K562 (cell line): Measurements from ENCODE around the gene GBA3. TPM values are rescaled to one million over a fixed set of nuclear protein-coding genes. Genes with fewer than 3 reads are reported as not detected.

Source experiments
- ATAC-seq: fragments of 200-7000 bp; cut with Tn5 transposase; 3 replicates; pipeline ENCODE4 v1.9.1; 2020; ENCODE audit warnings: moderate library complexity
- BruUV-seq: library from RNA; stranded (reverse); fragments of 400-500 nt; replicated peaks from 2 replicates; lab custom pipeline; 2021; lab: Mats Ljungman, UMichigan
- CTCF ChIA-PET: fragments of 300-600 bp; formaldehyde crosslinking; extraction: SDS; loops from one replicate; lab custom pipeline; 2021; ENCODE audit warnings: low intra/inter-chr PET ratio; lab: Yijun Ruan, JAX
- POLR2A ChIA-PET: fragments of 300-600, 350-650 bp; sonication (Branson Sonifier 250); formaldehyde crosslinking; extraction: SDS; loops from one replicate; lab custom pipeline; 2021; ENCODE audit warnings: antibody characterized with exemption, inconsistent platforms; lab: Yijun Ruan, JAX
- DNase-seq, 4 experiments: peaks; one replicate each; pipeline versions ENCODE4 v3.0.0 to v3.0.0-alpha.2; 2011 to 2018; ENCODE audit warnings: low spot score in 3 of 4, mixed read lengths in 3 of 4; ENCODE audit errors: extremely low read depth in 1 of 4
- FAIRE-seq: peaks from 2 replicates; lab custom pipeline; 2011; peaks lifted over from hg19 to GRCh38; lab: Jason Lieb, UNC
- H2AFZ ChIP-seq: 2 replicates; pipeline ENCODE4 v1.6.0; 2011; ENCODE audit warnings: low read depth, low read length, control low read depth, inconsistent platforms
- H3K27ac ChIP-seq: fragments of 200-600 bp; 3 replicates; pipeline ENCODE4 v1.8.0; 2011; ENCODE audit warnings: low read depth, mild to moderate bottlenecking, control low read depth, inconsistent platforms, low read length, moderate library complexity, mixed read lengths; ENCODE audit errors: extremely low read depth
- H3K27me3 ChIP-seq, 2 experiments: fragments of 300-600 bp in 1 of 2; 2 replicates in 1 of 2; 3 replicates in 1 of 2; pipeline versions ENCODE4 v1.6.0 to v1.8.0; 2011; ENCODE audit warnings: inconsistent platforms in 2 of 2, low read length in 2 of 2, mild to moderate bottlenecking in 1 of 2, mixed read lengths in 1 of 2, moderate library complexity in 1 of 2; ENCODE audit not compliant: control insufficient read depth in 2 of 2, insufficient read depth in 2 of 2
- H3K36me3 ChIP-seq: fragments of 300-600 bp; 3 replicates; pipeline ENCODE4 v1.8.0; 2011; ENCODE audit warnings: mild to moderate bottlenecking, low read length, inconsistent platforms; ENCODE audit not compliant: control insufficient read depth, insufficient read depth
- H3K4me1 ChIP-seq, 2 experiments: fragments of 200-600 bp in 1 of 2; replicated peaks in 1 of 2; 2 replicates in 1 of 2; 3 replicates in 1 of 2; pipeline versions ENCODE4 v1.5.1 to v1.8.0; 2011; ENCODE audit warnings: inconsistent platforms in 2 of 2, low read length in 2 of 2, mild to moderate bottlenecking in 1 of 2, mixed read lengths in 1 of 2, moderate library complexity in 1 of 2; ENCODE audit not compliant: control insufficient read depth in 2 of 2, insufficient read depth in 2 of 2
- H3K4me2 ChIP-seq: 2 replicates; pipeline ENCODE4 v1.6.1; 2011; ENCODE audit warnings: low read length, control low read depth, inconsistent platforms, mixed read lengths; ENCODE audit not compliant: insufficient read depth
- H3K4me3 ChIP-seq: fragments of 200-600 bp; sonication (generic), shearing (Covaris generic); 2 replicates; pipeline ENCODE4 v1.5.1; 2016; ENCODE audit warnings: control low read depth, inconsistent platforms
- H3K79me2 ChIP-seq: fragments of 200-600 bp; 3 replicates; pipeline ENCODE4 v1.8.0; 2011; ENCODE audit warnings: low read length, inconsistent platforms; ENCODE audit not compliant: control insufficient read depth, insufficient read depth
- H3K9ac ChIP-seq, 2 experiments: 2 replicates each; pipeline versions ENCODE4 v1.6.0 to v1.6.1; 2011; ENCODE audit warnings: low read depth in 2 of 2, low read length in 2 of 2, control low read depth in 1 of 2, inconsistent platforms in 1 of 2, mild to moderate bottlenecking in 1 of 2, mixed read lengths in 1 of 2; ENCODE audit not compliant: insufficient read depth in 1 of 2
- H3K9me1 ChIP-seq: one replicate; pipeline ENCODE4 v1.6.0; 2011; ENCODE audit warnings: inconsistent platforms, mild to moderate bottlenecking, low read length, moderate library complexity; ENCODE audit not compliant: control insufficient read depth, insufficient read depth
- H3K9me3 ChIP-seq: replicated peaks from 2 replicates; pipeline ENCODE4 v1.5.1; 2011; ENCODE audit warnings: low read depth, low read length, inconsistent platforms; ENCODE audit not compliant: control insufficient read depth, insufficient read depth
- H4K20me1 ChIP-seq: replicated peaks from 2 replicates; pipeline ENCODE4 v1.6.1; 2011; ENCODE audit warnings: low read length, inconsistent platforms, mixed read lengths; ENCODE audit not compliant: control insufficient read depth, insufficient read depth
- ATF7 ChIP-seq: fragments of 450-650 bp; IDR thresholded peaks from 2 replicates; pipeline ENCODE4 v1.7.1; 2014; ENCODE audit warnings: mild to moderate bottlenecking, moderate library complexity
- GTF2F1 ChIP-seq: IDR thresholded peaks from 2 replicates; pipeline ENCODE4 v1.6.1; 2011; ENCODE audit warnings: low read depth, low read length, improper control_type of control experiment
- MXI1 ChIP-seq: IDR thresholded peaks from 2 replicates; pipeline ENCODE4 v1.6.1; 2011; ENCODE audit warnings: low read depth, mild to moderate bottlenecking, improper control_type of control experiment, low read length
- ZNF766 ChIP-seq: fragments of 200-800 bp; sonication (Bioruptor generic); conservative IDR thresholded peaks from 2 replicates; pipeline ENCODE4 v1.6.1; 2016; ENCODE audit warnings: missing genetic modification characterization, missing compliant biosample characterization
- ZNF780A ChIP-seq: fragments of 250-450 bp; sonication (Bioruptor Pico); IDR thresholded peaks from 2 replicates; pipeline ENCODE4 v1.5.0; 2021; ENCODE audit warnings: mild to moderate bottlenecking
- WGBS: fragments of 100-300 bp; shearing (Covaris generic); methylation state at CpG from one replicate; pipeline ENCODE4 v1.1.6; 2016; ENCODE audit warnings: low coverage, mixed read lengths; ENCODE audit not compliant: insufficient coverage; ENCODE audit errors: missing lambda C conversion rate; 5-methylcytosine and 5-hydroxymethylcytosine counted together
- in situ Hi-C: fragments of 300-500 bp; cut with MboI; formaldehyde crosslinking; loops from 4 replicates; pipeline ENCODE4 v1.15.0; 2018; ENCODE audit warnings: inconsistent platforms, mixed read lengths
- intact Hi-C: fragments of 100-400 bp; cut with micrococcal nuclease; formaldehyde crosslinking; loops from 2 replicates; pipeline ENCODE4 v1.14.2; 2022
- polyA plus RNA-seq, 8 experiments: library from polyadenylated mRNA; depleted of rRNA in 4 of 8; stranded (reverse) in 5 of 8; unstranded in 3 of 8; fragments of >200 nt; fragmentation: Nextera tagmentation in 2 of 8; fragmentation: Illumina TruSeq in 1 of 8; extraction: Ambion mirVana in 2 of 8; extraction: Trizol in 1 of 8; gene quantifications; 2 replicates each; pipeline versions ENCODE4 v1.2.1 to v1.2.3, GENCODE V29; 2011 to 2014; ENCODE audit warnings: inconsistent platforms in 1 of 8, missing spikeins in 1 of 8
- total RNA-seq, 7 experiments: library from RNA; depleted of rRNA in 6 of 7; stranded (reverse); fragments of >200 nt in 6 of 7; fragmentation: Illumina TruSeq in 2 of 7; extraction: Trizol in 2 of 7; gene quantifications; 2 replicates each; pipeline versions ENCODE4 v1.2.1 to v1.2.3, GENCODE V29; 2011 to 2021; ENCODE audit warnings: low replicate concordance in 1 of 7
- TF ChIP-seq, protein P1 (sequence below): IDR thresholded peaks from 2 replicates; pipeline ENCODE4 v1.6.1; 2011; ENCODE audit not compliant: insufficient read length; ENCODE audit errors: extremely low read depth

The GBA3 gene
- total and polyA plus RNA-seq, 9 of the 15 experiments (the other 6 are each of a cell fraction or from before 2014, with no cell fraction given) = 0.13 to 0.75 (median 0.40) TPM; not detected in 1

DNA sequence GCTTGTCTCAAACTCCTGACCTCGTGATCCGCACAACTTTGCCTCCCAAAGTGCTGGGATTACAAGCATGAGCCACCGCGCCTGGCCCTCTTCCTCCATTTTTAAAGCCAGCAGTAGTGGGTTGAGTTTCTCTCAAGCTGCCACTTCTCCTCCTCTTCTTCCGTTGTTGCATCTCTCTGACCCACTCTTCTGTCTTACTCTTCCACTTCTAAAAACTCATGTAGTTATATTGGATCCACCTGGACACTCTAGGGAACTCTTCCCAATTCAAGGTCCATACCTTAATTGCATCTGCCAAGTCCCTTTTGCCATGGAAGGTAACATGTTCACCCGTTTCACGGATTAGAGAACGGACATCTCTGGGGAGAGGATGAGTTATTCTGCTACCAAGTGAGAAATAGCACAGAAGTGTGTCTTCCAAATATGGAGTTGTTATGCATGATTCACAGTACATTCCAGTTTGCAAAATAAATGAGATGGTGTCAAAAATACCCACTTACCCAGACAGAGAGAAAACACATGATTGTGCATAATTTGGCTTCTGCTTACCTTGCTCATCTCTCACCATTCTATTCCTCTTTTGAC lies 51.8 kb downstream of the GBA3 start:
- Histone ChIP-seq H3K36me3 (no peaks in the 10 kb centered on the region), H4K20me1 (no peaks in the 10 kb centered on the region), H3K4me1 (no peaks in the 10 kb centered on the region), H3K9ac (no peak overlapping the region), H3K9me3 (0 out of 2 replicates have a peak, but pooled peaks cover 1% of the 10 kb centered on the region), H3K27ac (no peak overlapping the region), H3K27me3 (no peaks in the 10 kb centered on the region), H2AFZ (no peak overlapping the region), H3K4me3 (no peak overlapping the region), H3K4me2 (no peak overlapping the region), H3K9me1 (no peaks in the 10 kb centered on the region), H3K79me2 (no peaks in the 10 kb centered on the region)
- no peak for ATAC-seq
- no peak for FAIRE-seq
- CTCF ChIA-PET = no interaction called here
- 0% methylated on average over 8 of the region's 8 CpGs for WGBS
- no TSS peak for BruUV-seq
- POLR2A ChIA-PET = no interaction called here
- TF ChIP-seq, protein P1, sequence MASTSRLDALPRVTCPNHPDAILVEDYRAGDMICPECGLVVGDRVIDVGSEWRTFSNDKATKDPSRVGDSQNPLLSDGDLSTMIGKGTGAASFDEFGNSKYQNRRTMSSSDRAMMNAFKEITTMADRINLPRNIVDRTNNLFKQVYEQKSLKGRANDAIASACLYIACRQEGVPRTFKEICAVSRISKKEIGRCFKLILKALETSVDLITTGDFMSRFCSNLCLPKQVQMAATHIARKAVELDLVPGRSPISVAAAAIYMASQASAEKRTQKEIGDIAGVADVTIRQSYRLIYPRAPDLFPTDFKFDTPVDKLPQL = no peak
- TF ChIP-seq ZNF780A (no peak), ZNF766 (CRISPR knock-in tag) (no peak), ATF7 (no peak), MXI1 (no peak), GTF2F1 (no peak)
- intact Hi-C loops = no loop called here
- no peak for DNase-seq
- in situ Hi-C loops = no loop called here
